Gastrocnemius medialis (tissue), 4 donors: ENCODE measurements around the gene CD2BP2. TPM values are rescaled to one million over a fixed set of nuclear protein-coding genes. Genes with fewer than 3 reads are reported as not detected.

Source experiments
- ATAC-seq, 2 donors: fragments of 150-250 bp; one replicate each; pipeline ENCODE4 v1.9.1; 2016
- DNase-seq, 2 donors: peaks; one replicate each; pipeline ENCODE4 v3.0.0-alpha.2; 2019
- H3K27ac ChIP-seq, 4 donors: fragments of 200-600 bp; sonication (generic); 1 replicate in 1 of 4; 2 replicates in 3 of 4; pipeline ENCODE4 v1.5.1; 2016 to 2018; ENCODE audit warnings: mild to moderate bottlenecking in 2 of 4, moderate library complexity in 1 of 4
- H3K27me3 ChIP-seq, 3 donors: fragments of 200-600 bp; sonication (generic) in 2 of 3; 1 replicate in 1 of 3; 2 replicates in 2 of 3; pipeline versions ENCODE4 v1.5.1 to v1.6.0; 2016 to 2019; ENCODE audit warnings: mild to moderate bottlenecking in 1 of 3, moderate library complexity in 1 of 3
- H3K36me3 ChIP-seq, 2 donors: fragments of 200-600 bp; sonication (generic) in 1 of 2; one replicate each; pipeline ENCODE4 v1.5.1; 2017 to 2018
- H3K4me1 ChIP-seq, 2 donors: fragments of 200-600 bp; sonication (generic) in 1 of 2; one replicate each; pipeline ENCODE4 v1.5.1; 2016 to 2017; ENCODE audit warnings: mild to moderate bottlenecking in 2 of 2
- H3K4me3 ChIP-seq, 4 donors: fragments of 200-600 bp; sonication (generic) in 3 of 4; 1 replicate in 1 of 4; 2 replicates in 3 of 4; pipeline ENCODE4 v1.5.1; 2016 to 2019; ENCODE audit warnings: mild to moderate bottlenecking in 2 of 4
- H3K9me3 ChIP-seq, 3 donors: fragments of 200-600 bp; sonication (generic) in 2 of 3; 1 replicate in 1 of 3; 2 replicates in 2 of 3; pipeline ENCODE4 v1.5.1; 2016 to 2019
- CTCF ChIP-seq, 5 experiments: fragments of 450-650 bp in 3 of 5; fragments of 200-600 bp in 2 of 5; sonication (generic) in 2 of 5; IDR thresholded peaks in 4 of 5; conservative IDR thresholded peaks in 1 of 5; 1 replicate in 4 of 5; 2 replicates in 1 of 5; pipeline ENCODE4 v1.5.1; 2016 to 2019; ENCODE audit warnings: antibody characterized with exemption in 5 of 5, mild to moderate bottlenecking in 3 of 5, moderate library complexity in 3 of 5
- POLR2A ChIP-seq, 2 donors: fragments of 450-650 bp; IDR thresholded peaks; one replicate each; pipeline ENCODE4 v1.6.1; 2017; ENCODE audit warnings: antibody characterized with exemption in 2 of 2, mild to moderate bottlenecking in 2 of 2, moderate library complexity in 2 of 2
- in situ Hi-C, 4 donors: fragments of 200-750 bp; cut with MboI; loops; one replicate each; pipeline versions ENCODE4 v1.15.0 to v1.8.0; 2017; ENCODE audit warnings: low sequenced_read_pairs in 4 of 4
- intact Hi-C: fragments of 100-400 bp; cut with DNase I; formaldehyde crosslinking; loops from one replicate; pipeline ENCODE4 v1.15.1; 2023; ENCODE audit warnings: low total_unique reads
- total RNA-seq, 4 donors: library from RNA; depleted of rRNA; stranded (reverse); fragments of >200 nt; gene quantifications; one replicate each; pipeline versions ENCODE4 v1.1.0 to v1.2.3, GENCODE V29; 2016

CD2BP2 gene
- total RNA-seq, 4 donors from 2014 or later: 33.4 to 53.8 (median 40.9) TPM

GRCh38 chr16:30395155-30395991 is 40.3 kb upstream of the CD2BP2 start, which contains the start of gene ZNF48:
Gene ZNF48 (plus strand): TSS chr16:30395420. CDS start chr16:30395795, 375 bp downstream.
- Histone ChIP-seq H3K4me1 (peaks cover 12 to 22% of the 10 kb centered on the region in 2 donors), H3K27me3 (no peaks in the 10 kb centered on the region), H3K27ac (peak within 1 kb of the TSS; percentile 77 to 88 (median 86)), H3K4me3 (peak within 1 kb of the TSS; percentile 75 to 86 (median 79)), H3K36me3 (peaks cover 0 to 17% of the 10 kb centered on the region in 2 donors), H3K9me3 (no peaks in the 10 kb centered on the region)
- intact Hi-C loops (loop anchor here (1.0 kb wide), 2 partner anchors 12 to 17 kb away; partner anchors contain the start of gene ZNF771), in situ Hi-C loops (no loop called here)
- DNase-seq (peak; percentile 66 to 84), ATAC-seq (peak; percentile 83 to 88)
- TF ChIP-seq CTCF (IDR thresholded peaks at IDR 0.05 in 4 of 5, conservative IDR thresholded peaks at IDR 0.05 in 1 of 5) (peak in 4 of 5 experiments; percentile 65 to 81 (median 74)), POLR2A (IDR thresholded peaks at IDR 0.05) (peak; percentile 54 to 62)

- Histone ChIP-seq H3K9me3 (no peaks in the 10 kb centered on the region), H3K27me3 (no peaks in the 10 kb centered on the region), H3K4me1 (peaks cover 12 to 18% of the 10 kb centered on the region in 2 donors), H3K27ac (peak overlapping the region; percentile 77 to 88 (median 86)), H3K4me3 (peak overlapping the region; percentile 75 to 86 (median 79)), H3K36me3 (peaks cover 0 to 17% of the 10 kb centered on the region in 2 donors)
- intact Hi-C loops: loop anchor here (1.0 kb wide), 2 partner anchors 13 to 16 kb away; partner anchors contain the start of gene ZNF771
- DNase-seq (no peak), ATAC-seq (peak; percentile 32 to 41)
- in situ Hi-C loops: no loop called here
- no peak for TF ChIP-seq CTCF (IDR thresholded peaks at IDR 0.05 in 4 of 5, conservative IDR thresholded peaks at IDR 0.05 in 1 of 5)
- TF ChIP-seq POLR2A (IDR thresholded peaks at IDR 0.05): no peak
Measured at GRCh38 chr16:30394592-30395154, 39.6 kb upstream of the CD2BP2 start.

GRCh38 chr16:30383521-30383920 is 28.4 kb upstream of the CD2BP2 start:
- TF ChIP-seq CTCF (IDR thresholded peaks at IDR 0.05 in 4 of 5, conservative IDR thresholded peaks at IDR 0.05 in 1 of 5): no peak
- TF ChIP-seq POLR2A (IDR thresholded peaks at IDR 0.05): no peak
- ATAC-seq: no peak
- no peak for DNase-seq
- no peaks in the 10 kb centered on the region for H3K36me3 ChIP-seq
- no peaks in the 10 kb centered on the region for H3K9me3 ChIP-seq
- peaks cover 6 to 8% of the 10 kb centered on the region in 2 donors for H3K4me1 ChIP-seq
- intact Hi-C loops (no loop called here), in situ Hi-C loops (no loop called here)
- no peaks in the 10 kb centered on the region for H3K27me3 ChIP-seq
- H3K4me3 ChIP-seq: no peak overlapping the region
- peak overlapping the region in 1 of 4 donors; percentile 18 for H3K27ac ChIP-seq

GRCh38 chr16:30382111-30382881 is 27.2 kb upstream of the CD2BP2 start, which contains the start of gene SEPTIN1:
Gene SEPTIN1 (minus strand): TSS chr16:30382561. CDS start chr16:30382542, 19 bp downstream.
- in situ Hi-C loops: no loop called here
- H3K9me3 ChIP-seq: no peaks in the 10 kb centered on the region
- DNase-seq: no peak
- H3K36me3 ChIP-seq: no peaks in the 10 kb centered on the region
- H3K4me3 ChIP-seq: no peak within 1 kb of the TSS
- H3K4me1 ChIP-seq: peaks cover 8 to 16% of the 10 kb centered on the region in 2 donors
- TF ChIP-seq CTCF (IDR thresholded peaks at IDR 0.05 in 4 of 5, conservative IDR thresholded peaks at IDR 0.05 in 1 of 5) (no peak), POLR2A (IDR thresholded peaks at IDR 0.05) (no peak)
- intact Hi-C loops: no loop called here
- no peaks in the 10 kb centered on the region for H3K27me3 ChIP-seq
- peak within 1 kb of the TSS in 2 of 4 donors; percentile 38 to 44 for H3K27ac ChIP-seq
- no peak for ATAC-seq
